MM.1S (cell line): ENCODE data around the gene LRMDA.

ENCODE experiments used
- DNase-seq: peaks from one replicate; pipeline ENCODE4 v3.0.0-alpha.2; 2015
- H2AFZ ChIP-seq: fragments of 300-600 bp; sonication (generic); 2 replicates; pipeline ENCODE4 v1.6.0; 2016; ENCODE audit warnings: antibody characterized with exemption, low read length
- H3F3A ChIP-seq: fragments of 300-600 bp; sonication (generic); 2 replicates; pipeline ENCODE4 v1.6.1; 2016; ENCODE audit warnings: mild to moderate bottlenecking, antibody characterized with exemption, low read length, moderate library complexity, mixed read lengths; ENCODE audit not compliant: insufficient read depth
- H3K27ac ChIP-seq: fragments of 300-600 bp; sonication (generic); 2 replicates; pipeline ENCODE4 v1.5.1; 2016; ENCODE audit warnings: mild to moderate bottlenecking, low read length
- H3K27me3 ChIP-seq: fragments of 300-600 bp; sonication (generic); replicated peaks from 2 replicates; pipeline ENCODE4 v1.6.0; 2016; ENCODE audit warnings: low read length; ENCODE audit not compliant: insufficient read depth
- H3K36me3 ChIP-seq: fragments of 300-600 bp; sonication (generic); replicated peaks from 2 replicates; pipeline ENCODE4 v1.6.1; 2016; ENCODE audit warnings: mild to moderate bottlenecking, low read length, mixed read lengths; ENCODE audit not compliant: insufficient read depth
- H3K4me1 ChIP-seq: fragments of 300-600 bp; sonication (generic); 2 replicates; pipeline ENCODE4 v1.6.1; 2016; ENCODE audit warnings: low read length, mixed read lengths
- H3K4me2 ChIP-seq: fragments of 300-600 bp; sonication (generic); 2 replicates; pipeline ENCODE4 v1.6.0; 2016; ENCODE audit warnings: low read depth, low read length
- H3K4me3 ChIP-seq: fragments of 300-600 bp; sonication (generic); 2 replicates; pipeline ENCODE4 v1.5.1; 2016; ENCODE audit warnings: low read length, mixed read lengths
- H3K79me2 ChIP-seq: fragments of 300-600 bp; sonication (generic); 2 replicates; pipeline ENCODE4 v1.6.1; 2016; ENCODE audit warnings: mixed run types, low read length, mixed read lengths
- H3K9ac ChIP-seq: fragments of 300-600 bp; sonication (generic); 2 replicates; pipeline ENCODE4 v1.6.1; 2016; ENCODE audit warnings: low read length, mixed read lengths
- H3K9me2 ChIP-seq: fragments of 300-600 bp; sonication (generic); replicated peaks from 2 replicates; pipeline ENCODE4 v1.6.1; 2016; ENCODE audit warnings: mild to moderate bottlenecking, low read length, mixed read lengths; ENCODE audit not compliant: insufficient read depth
- H3K9me3 ChIP-seq: fragments of 300-600 bp; sonication (generic); replicated peaks from 2 replicates; pipeline ENCODE4 v1.6.1; 2016; ENCODE audit warnings: mild to moderate bottlenecking, low read length, mixed read lengths; ENCODE audit not compliant: insufficient read depth
- H4K20me1 ChIP-seq: fragments of 300-600 bp; sonication (generic); 2 replicates; pipeline ENCODE4 v1.6.1; 2016; ENCODE audit warnings: mild to moderate bottlenecking, low read length, moderate library complexity, mixed read lengths; ENCODE audit not compliant: insufficient read depth
- CTCF ChIP-seq: fragments of 300-600 bp; sonication (generic); IDR thresholded peaks from 2 replicates; pipeline ENCODE4 v1.5.1; 2016; ENCODE audit warnings: antibody characterized with exemption, low read length, mixed read lengths
- EZH2 ChIP-seq: fragments of 300-600 bp; sonication (generic); optimal IDR thresholded peaks from 2 replicates; pipeline ENCODE3; 2017; ENCODE audit warnings: low read depth, mild to moderate bottlenecking, antibody characterized with exemption, low read length, mixed read lengths
- EZH2phosphoT487 ChIP-seq: fragments of 300-600 bp; sonication (generic); IDR thresholded peaks from 2 replicates; pipeline ENCODE4 v1.6.1; 2018; ENCODE audit warnings: antibody characterized with exemption, low read length

The LRMDA gene

GRCh38 chr10:75870039-75870645 is 438.7 kb downstream of the LRMDA start:
- no peaks in the 10 kb centered on the region for H3K4me1 ChIP-seq
- no peaks in the 10 kb centered on the region for H3K9me2 ChIP-seq
- no peaks in the 10 kb centered on the region for H3F3A ChIP-seq
- TF ChIP-seq EZH2 = no peak
- no peaks in the 10 kb centered on the region for H3K79me2 ChIP-seq
- no peak overlapping the region for H3K4me3 ChIP-seq
- DNase-seq = no peak
- H3K36me3 ChIP-seq = no peaks in the 10 kb centered on the region
- H4K20me1 ChIP-seq = no peaks in the 10 kb centered on the region
- no peaks in the 10 kb centered on the region for H3K9me3 ChIP-seq
- no peak overlapping the region for H3K27ac ChIP-seq
- no peaks in the 10 kb centered on the region for H3K27me3 ChIP-seq
- H3K9ac ChIP-seq = no peak overlapping the region
- no peak overlapping the region for H3K4me2 ChIP-seq
- H2AFZ ChIP-seq = no peak overlapping the region

GRCh38 chr10:75875740-75876139 is 444.3 kb downstream of the LRMDA start:
- H4K20me1 ChIP-seq = no peaks in the 10 kb centered on the region
- no peak overlapping the region for H3K9ac ChIP-seq
- TF ChIP-seq EZH2 (no peak), EZH2phosphoT487 (no peak), CTCF (no peak)
- no peak overlapping the region for H2AFZ ChIP-seq
- no peak overlapping the region for H3K27ac ChIP-seq
- no peaks in the 10 kb centered on the region for H3K27me3 ChIP-seq
- no peaks in the 10 kb centered on the region for H3K36me3 ChIP-seq
- no peaks in the 10 kb centered on the region for H3K79me2 ChIP-seq
- H3K4me2 ChIP-seq = no peak overlapping the region
- H3K9me3 ChIP-seq = no peaks in the 10 kb centered on the region
- H3K4me3 ChIP-seq = no peak overlapping the region
- H3F3A ChIP-seq = no peaks in the 10 kb centered on the region
- H3K9me2 ChIP-seq = no peaks in the 10 kb centered on the region
- no peak for DNase-seq
- no peaks in the 10 kb centered on the region for H3K4me1 ChIP-seq

- no peak overlapping the region for H3K4me3 ChIP-seq
- H3K9me2 ChIP-seq = no peaks in the 10 kb centered on the region
- no peak overlapping the region for H3K4me2 ChIP-seq
- no peaks in the 10 kb centered on the region for H3K27me3 ChIP-seq
- no peaks in the 10 kb centered on the region for H3K36me3 ChIP-seq
- no peaks in the 10 kb centered on the region for H3K4me1 ChIP-seq
- no peak overlapping the region for H3K27ac ChIP-seq
- no peak overlapping the region for H3K9ac ChIP-seq
- H2AFZ ChIP-seq = no peak overlapping the region
- no peaks in the 10 kb centered on the region for H3F3A ChIP-seq
- no peaks in the 10 kb centered on the region for H3K79me2 ChIP-seq
- no peak for TF ChIP-seq CTCF
- no peak for TF ChIP-seq EZH2
- TF ChIP-seq EZH2phosphoT487 = no peak
- H4K20me1 ChIP-seq = no peaks in the 10 kb centered on the region
- no peaks in the 10 kb centered on the region for H3K9me3 ChIP-seq
- DNase-seq = no peak
Observed at GRCh38 chr10:75876710-75877109, 445.3 kb downstream of the LRMDA start.

- H3K4me1 ChIP-seq = no peaks in the 10 kb centered on the region
- H3K9me3 ChIP-seq = no peaks in the 10 kb centered on the region
- no peak overlapping the region for H3K27ac ChIP-seq
- H3K79me2 ChIP-seq = no peaks in the 10 kb centered on the region
- no peak overlapping the region for H2AFZ ChIP-seq
- H3K27me3 ChIP-seq = no peaks in the 10 kb centered on the region
- H3K9ac ChIP-seq = no peak overlapping the region
- H4K20me1 ChIP-seq = no peaks in the 10 kb centered on the region
- TF ChIP-seq EZH2phosphoT487 (no peak), EZH2 (no peak), CTCF (no peak)
- DNase-seq = no peak
- H3F3A ChIP-seq = no peaks in the 10 kb centered on the region
- H3K4me3 ChIP-seq = no peak overlapping the region
- H3K4me2 ChIP-seq = no peak overlapping the region
- H3K9me2 ChIP-seq = no peaks in the 10 kb centered on the region
- H3K36me3 ChIP-seq = no peaks in the 10 kb centered on the region
Observed at GRCh38 chr10:75877877-75878276, 446.5 kb downstream of the LRMDA start.
